ENCODE results near the gene WDR62. TPM values are rescaled to one million over a fixed set of nuclear protein-coding genes. Genes with fewer than 3 reads are reported as not detected.

The WDR62 gene
- total RNA-seq, 4 donors from 2014 or later = 1.1 to 15.7 (median 2.9) TPM

DNA sequence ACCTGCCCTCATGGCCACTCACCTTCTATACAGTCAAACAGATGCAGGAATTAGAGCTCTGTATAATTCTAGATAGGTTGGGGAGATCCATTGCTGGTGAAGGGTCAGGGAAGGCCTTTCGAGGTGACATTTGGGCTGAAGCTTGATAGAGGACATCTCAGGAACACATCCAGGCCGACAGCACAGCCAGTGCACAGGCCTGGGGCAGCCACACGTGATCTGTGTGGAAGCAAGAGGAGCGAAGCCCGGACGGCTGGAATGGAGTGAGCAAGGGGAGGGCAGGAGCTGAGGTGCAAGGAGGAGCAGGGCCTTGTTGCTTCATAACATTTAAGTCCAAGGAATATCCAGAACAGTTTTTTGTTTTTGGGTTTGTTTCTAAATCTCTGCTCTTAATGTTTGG lies 51.7 kb downstream of the WDR62 start:
- Histone ChIP-seq H3K9me3 (no peaks in the 10 kb centered on the region), H3K27ac (no peak overlapping the region)
- no peak for TF ChIP-seq POLR2A (IDR thresholded peaks at IDR 0.05)
- TF ChIP-seq, protein P1, sequence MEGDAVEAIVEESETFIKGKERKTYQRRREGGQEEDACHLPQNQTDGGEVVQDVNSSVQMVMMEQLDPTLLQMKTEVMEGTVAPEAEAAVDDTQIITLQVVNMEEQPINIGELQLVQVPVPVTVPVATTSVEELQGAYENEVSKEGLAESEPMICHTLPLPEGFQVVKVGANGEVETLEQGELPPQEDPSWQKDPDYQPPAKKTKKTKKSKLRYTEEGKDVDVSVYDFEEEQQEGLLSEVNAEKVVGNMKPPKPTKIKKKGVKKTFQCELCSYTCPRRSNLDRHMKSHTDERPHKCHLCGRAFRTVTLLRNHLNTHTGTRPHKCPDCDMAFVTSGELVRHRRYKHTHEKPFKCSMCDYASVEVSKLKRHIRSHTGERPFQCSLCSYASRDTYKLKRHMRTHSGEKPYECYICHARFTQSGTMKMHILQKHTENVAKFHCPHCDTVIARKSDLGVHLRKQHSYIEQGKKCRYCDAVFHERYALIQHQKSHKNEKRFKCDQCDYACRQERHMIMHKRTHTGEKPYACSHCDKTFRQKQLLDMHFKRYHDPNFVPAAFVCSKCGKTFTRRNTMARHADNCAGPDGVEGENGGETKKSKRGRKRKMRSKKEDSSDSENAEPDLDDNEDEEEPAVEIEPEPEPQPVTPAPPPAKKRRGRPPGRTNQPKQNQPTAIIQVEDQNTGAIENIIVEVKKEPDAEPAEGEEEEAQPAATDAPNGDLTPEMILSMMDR (IDR thresholded peaks at IDR 0.05) = no peak

DNA sequence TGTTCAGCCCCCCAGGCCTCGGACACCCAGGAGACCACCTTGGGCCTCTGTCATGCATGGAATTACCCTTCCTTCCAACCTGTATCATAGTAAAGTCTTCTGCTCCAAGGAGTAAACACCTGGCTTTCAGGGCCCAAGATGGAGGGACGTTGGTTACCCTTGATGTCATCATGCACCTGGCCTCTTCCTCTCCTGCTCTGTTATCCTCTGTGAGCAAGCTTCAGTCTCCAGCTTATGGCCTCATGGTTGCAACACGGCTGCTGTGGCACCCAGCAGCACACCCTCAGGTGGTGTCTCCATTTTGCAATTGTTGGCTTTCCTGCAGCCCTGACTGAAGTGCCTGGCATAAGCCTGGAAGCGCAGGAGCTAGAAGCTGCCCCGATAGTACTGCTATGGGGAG lies 52.3 kb downstream of the WDR62 start:
- H3K36me3 ChIP-seq = peaks cover 0 to 3% (median 0%) of the 10 kb centered on the region in 3 donors
- no peak for TF ChIP-seq POLR2A (IDR thresholded peaks at IDR 0.05)
- TF ChIP-seq, protein P1 (IDR thresholded peaks at IDR 0.05) = no peak
- no peak overlapping the region for H3K27ac ChIP-seq
- H3K4me3 ChIP-seq = no peak overlapping the region
- no peak for DNase-seq
- no peaks in the 10 kb centered on the region for H3K4me1 ChIP-seq
- H3K27me3 ChIP-seq = no peaks in the 10 kb centered on the region
- H3K9me3 ChIP-seq = no peaks in the 10 kb centered on the region

More for the DNA sequence above, 51.7 kb downstream of the WDR62 start:
- Histone ChIP-seq H3K4me1 (no peaks in the 10 kb centered on the region), H3K27me3 (no peaks in the 10 kb centered on the region), H3K4me3 (no peak overlapping the region), H3K36me3 (peaks cover 0 to 3% (median 0%) of the 10 kb centered on the region in 3 donors)
- no peak for DNase-seq

DNA sequence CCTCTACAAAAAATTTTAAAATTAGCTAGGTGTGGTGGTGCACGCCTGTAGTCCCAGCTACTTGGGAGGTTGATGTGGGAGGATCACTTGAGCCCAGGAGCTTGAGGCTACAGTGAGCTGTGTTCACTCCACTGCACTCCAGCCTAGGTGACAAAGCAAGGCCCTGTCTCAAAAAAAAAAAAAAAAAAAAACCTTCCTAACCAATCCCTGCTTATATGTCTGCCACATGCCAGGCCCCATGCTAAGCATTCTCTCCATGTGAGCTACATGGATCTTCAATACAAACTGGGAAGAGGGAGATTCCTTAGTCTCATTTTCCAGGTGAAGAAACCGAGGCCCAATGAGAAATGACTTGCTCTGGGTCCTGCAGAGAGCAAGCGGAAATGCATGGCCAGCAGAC lies 54.0 kb downstream of the WDR62 start:
- TF ChIP-seq POLR2A (IDR thresholded peaks at IDR 0.05) = no peak
- TF ChIP-seq, protein P1 (IDR thresholded peaks at IDR 0.05) = no peak
- no peak overlapping the region for H3K27ac ChIP-seq
- peaks cover 0 to 15% (median 0%) of the 10 kb centered on the region in 3 donors for H3K36me3 ChIP-seq
- no peak for DNase-seq
- no peaks in the 10 kb centered on the region for H3K27me3 ChIP-seq
- H3K4me1 ChIP-seq = peaks cover 0 to 5% (median 3%) of the 10 kb centered on the region in 4 donors
- no peaks in the 10 kb centered on the region for H3K9me3 ChIP-seq
- no peak overlapping the region for H3K4me3 ChIP-seq

DNA sequence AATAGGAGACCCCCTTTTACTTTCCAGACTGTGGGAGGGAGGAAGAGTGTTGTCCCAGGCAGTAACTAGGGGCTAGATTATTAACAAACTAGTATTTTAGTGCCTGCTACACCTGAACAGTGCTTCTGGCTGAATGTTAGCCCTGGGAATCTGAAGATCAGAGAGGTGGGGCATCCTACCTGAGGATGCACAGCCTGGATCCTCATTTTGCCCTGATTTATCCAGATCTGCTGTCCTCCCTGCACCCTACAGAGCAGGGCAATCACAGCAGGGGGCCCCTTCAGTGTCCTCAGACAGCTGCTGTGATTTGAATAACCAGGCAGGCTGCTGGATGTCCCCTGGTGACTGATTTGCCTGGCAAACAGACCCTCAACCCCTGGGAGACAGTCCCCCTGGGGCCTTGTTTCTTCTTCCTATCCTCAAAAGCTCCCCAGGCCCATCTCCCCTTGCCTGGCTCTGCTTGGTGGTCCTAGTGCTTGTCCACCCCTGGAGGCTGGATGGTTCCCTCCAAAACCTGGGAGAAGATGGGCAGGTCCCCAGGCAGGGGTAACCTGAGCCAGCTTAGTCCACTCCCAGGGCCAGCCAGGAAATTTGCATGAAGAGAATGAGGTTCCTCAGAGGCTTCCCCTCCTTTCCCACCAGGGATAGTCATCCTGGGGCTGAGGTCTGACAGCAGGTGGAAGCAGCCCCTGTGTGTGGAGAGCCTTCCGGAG lies 55.9 kb downstream of the WDR62 start, which contains the start of gene OVOL3:
TSS of gene OVOL3 (plus strand) at position 657 of the 713 bp plus-strand sequence. CDS start 60 bp downstream, outside the sequence.
- Histone ChIP-seq H3K4me3 (no peak within 1 kb of the TSS), H3K36me3 (peaks cover 0 to 13% (median 0%) of the 10 kb centered on the region in 3 donors), H3K9me3 (no peaks in the 10 kb centered on the region), H3K4me1 (peaks cover 0 to 11% (median 9%) of the 10 kb centered on the region in 4 donors), H3K27me3 (no peaks in the 10 kb centered on the region), H3K27ac (no peak within 1 kb of the TSS)
- no peak for DNase-seq
- TF ChIP-seq, protein P1 (IDR thresholded peaks at IDR 0.05) = no peak
- TF ChIP-seq POLR2A (IDR thresholded peaks at IDR 0.05) = no peak

DNA sequence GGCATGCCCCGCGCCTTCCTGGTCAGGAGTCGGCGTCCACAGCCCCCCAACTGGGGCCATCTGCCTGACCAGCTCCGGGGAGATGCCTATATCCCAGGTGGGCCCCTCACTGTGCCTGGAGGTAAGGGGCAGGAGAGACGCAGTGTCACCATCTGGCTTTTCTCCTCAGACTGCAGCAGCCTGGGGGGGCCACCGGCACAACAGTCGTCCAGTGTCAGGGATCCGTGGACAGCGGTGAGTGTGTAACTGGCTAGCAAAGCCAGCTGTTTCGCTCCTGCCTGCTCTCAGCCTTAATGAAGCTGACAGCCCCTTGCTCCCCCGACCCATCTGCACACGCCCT lies 56.5 kb downstream of the WDR62 start:
- no peaks in the 10 kb centered on the region for H3K9me3 ChIP-seq
- DNase-seq = no peak
- peaks cover 0 to 13% (median 0%) of the 10 kb centered on the region in 3 donors for H3K36me3 ChIP-seq
- H3K4me1 ChIP-seq = peaks cover 2 to 15% (median 10%) of the 10 kb centered on the region in 4 donors
- TF ChIP-seq POLR2A (IDR thresholded peaks at IDR 0.05) = no peak
- TF ChIP-seq, protein P1 (IDR thresholded peaks at IDR 0.05) = no peak
- H3K27ac ChIP-seq = no peak overlapping the region
- no peak overlapping the region for H3K4me3 ChIP-seq
- H3K27me3 ChIP-seq = no peaks in the 10 kb centered on the region

Measured in Peyer's patch (tissue), 4 donors.